Anterior cingulate cortex (tissue), 58 donors: ENCODE measurements around the gene STXBP4.

Experiments used
- DNase-seq, 58 donors: peaks; one replicate each; lab custom pipeline; 2025; lab: John Stamatoyannopoulos, UW

The STXBP4 gene

DNA sequence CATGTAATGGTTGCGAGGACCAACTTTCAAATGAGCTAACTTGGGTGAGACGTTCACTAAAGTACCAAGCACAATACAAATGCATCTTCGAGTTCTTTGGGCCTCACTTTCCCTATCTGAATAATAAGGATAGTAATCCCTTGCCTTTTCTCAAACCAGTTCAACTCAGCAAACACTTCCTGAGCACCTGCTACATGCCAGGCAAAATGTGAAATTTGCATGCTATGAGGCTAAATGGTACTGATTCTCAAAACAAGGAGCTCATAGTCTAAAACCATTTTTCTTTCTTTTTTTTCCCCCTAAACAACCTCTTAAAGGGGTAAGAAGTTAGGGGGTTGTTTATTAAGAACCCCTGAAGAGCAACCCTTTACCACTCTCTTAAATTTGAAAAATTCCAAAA is 194.8 kb downstream of the STXBP4 start:
- no peak for DNase-seq

DNA sequence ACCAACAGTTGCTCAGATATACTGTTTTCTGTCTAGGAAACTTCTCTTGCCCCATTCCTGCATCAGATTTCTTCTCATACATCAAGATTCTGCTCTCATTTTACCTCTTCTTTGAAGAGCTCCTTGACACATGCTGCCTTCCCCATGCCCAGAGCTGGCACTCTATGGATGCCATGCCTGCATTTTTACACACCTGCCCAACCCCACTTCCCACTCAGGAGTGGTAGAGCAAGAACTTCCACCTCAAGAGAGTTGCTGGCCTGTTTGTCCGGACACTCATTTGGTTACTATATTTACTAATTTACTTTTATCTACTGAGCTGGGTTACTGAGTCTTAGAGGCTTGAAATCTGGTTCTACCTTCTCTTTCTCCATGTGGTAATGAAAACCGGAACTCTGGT is 197.9 kb downstream of the STXBP4 start:
- DNase-seq = no peak

DNA sequence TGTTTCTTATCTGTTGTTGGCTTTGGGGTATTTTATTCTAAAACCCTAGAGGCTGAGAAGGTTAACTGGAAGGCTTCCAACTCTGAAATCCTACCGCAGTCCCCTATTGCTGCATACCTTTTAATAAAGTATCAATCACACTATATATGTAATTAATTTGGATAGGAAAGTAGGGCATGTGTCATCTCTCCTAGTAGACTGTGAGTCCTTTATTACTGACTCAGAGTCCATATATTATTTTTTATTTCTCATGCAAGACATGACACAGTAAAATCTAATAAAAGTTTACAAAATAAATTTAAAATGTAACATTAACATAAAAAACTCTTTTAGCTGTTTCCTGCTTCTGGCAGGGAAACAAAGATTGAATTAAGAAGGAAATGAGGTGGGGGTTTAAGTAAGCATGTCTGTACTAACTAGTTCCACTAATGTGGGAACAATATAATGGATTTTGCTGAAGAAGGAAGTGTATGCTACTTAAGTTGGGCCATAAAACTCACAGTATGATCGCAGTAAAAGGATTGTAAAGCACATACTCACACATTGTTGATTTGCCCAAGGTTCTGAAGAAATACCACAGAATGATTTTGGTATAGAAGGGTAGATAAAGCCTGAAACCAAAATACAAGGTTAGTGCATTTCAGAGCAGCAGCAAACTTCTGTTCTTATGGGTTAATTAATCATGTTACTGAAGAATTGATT is 198.6 kb downstream of the STXBP4 start:
- DNase-seq = no peak

DNA sequence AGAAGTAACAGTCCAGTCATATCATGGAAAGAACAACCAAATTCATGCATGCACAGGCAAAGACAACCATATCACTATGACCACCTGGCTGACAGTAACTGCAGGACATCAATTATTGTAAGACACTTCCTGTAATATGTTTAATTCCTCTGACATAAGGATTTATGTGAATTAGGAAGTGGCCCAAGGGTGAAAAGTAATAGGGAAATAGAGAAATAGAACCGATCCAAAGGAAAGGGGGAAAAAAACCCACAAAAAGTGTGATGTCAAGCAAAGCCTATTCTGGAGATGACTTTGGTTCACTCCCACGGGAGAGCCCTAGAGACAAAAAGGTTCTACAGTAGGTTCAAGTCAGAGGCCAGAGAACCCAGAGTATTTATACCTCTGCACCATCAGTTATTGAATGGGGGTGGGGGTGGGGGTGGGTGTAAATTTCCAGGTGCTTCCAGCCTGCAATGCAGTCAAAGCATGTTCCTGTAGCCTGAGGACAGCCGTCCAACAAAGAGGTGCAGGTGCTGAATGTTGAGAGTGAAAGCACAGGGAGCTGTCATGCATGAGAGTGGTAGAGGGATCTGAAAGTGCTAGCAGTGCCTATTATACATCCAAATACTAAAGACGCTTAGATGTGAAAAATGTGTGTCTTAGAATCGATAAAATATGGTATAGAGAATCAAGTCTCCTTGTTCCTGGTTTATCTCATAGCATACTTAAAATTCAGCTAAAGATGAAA is 200.6 kb downstream of the STXBP4 start:
- DNase-seq = no peak

DNA sequence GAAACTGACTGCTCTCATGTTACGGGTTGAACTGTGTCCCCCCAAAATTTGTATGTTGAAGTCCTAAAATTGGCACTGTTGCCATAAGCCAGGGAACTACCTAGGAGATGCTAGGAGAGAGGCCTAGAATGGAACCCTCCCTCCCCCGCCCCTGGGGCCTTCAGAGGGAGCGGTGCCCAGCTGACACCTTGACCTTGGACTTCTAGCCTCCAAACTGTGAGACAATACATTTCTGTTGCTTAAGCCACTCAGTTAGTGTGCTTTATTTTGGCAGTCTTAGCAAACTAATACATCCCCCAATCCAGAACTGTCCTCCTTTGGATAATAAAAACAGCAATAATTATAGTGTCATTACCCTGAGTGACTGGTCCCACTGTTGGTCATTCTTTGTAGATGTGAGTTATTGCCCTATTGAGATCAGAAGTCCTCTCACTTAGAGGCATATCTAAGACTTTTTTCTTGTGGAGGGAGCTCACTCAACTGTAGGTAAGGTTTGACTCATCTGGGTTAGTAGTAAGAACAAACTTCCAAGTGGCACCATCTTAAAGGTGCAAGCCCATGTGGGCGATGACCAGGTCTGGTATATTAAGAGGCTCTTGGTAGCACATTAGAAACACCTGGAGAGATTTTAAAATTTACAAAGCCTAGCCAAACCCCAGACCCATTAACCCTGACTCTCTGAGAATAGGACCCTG is 203.2 kb downstream of the STXBP4 start:
- no peak for DNase-seq

DNA sequence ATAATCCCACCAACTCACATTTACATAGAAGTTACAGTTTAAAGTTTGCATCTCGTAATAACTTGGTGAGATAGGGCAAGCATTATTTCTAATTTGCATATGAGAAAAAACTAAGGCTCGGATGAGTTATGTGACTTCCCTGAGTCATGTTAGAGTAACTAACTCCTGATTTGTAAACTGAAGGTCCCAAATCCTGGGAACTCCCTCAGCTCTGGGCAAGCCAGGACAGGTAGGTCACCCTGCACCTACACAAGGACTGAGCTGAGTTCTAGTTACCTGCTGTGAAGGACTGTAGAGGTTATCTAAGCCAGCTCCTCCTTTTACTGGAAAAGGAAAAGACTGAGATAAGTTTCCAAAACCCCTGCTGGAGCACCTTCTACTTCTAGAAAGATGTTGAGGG is 204.0 kb downstream of the STXBP4 start:
- no peak for DNase-seq

DNA sequence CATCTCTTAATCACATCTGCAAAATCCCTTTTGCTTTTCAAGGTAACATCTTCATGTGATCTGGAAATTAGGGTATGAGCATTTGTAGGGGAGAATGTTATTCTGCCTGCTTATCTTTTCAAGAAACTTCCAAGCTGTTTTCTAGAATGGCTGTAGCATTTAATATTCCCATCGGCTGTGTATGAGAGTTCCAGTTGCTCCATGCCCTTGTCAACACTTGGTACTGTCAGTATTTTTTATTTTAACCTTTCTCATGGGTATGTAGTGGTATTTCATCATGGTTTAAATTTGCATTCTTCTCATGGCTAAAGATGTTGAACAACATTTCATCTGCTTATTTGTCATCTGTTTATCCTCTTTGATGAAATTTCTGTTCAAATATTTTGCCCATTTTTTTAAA is 205.6 kb downstream of the STXBP4 start:
- DNase-seq = no peak

DNA sequence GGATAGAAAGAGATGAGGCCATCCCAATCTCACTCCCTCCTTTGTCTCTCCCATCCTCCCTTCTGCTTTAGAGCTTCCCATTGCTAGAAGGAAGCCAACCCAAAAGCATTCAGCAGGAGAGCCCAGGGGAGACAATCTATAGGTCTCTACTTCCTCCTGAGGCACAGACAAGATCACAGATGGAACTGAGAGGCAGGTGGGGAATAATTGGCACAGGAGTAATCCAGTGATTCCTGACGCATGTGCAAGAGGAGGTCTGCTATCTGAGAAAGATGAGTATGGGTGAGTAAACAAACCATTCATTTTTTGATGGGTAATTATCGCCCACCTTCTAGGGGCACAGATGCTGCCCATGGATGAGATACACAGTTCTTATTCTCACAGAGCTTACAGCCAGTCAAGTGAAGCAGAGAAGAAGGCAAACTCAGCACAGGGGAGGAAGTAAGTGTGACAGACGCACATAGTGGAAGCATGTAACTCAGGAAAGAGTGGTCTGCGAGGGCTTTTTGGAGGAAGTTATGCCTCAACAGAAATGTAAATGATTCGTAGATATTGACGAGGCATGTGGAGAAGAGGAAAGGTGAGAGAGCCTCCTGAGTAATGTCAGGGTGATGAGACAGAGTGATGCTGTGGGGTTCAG is 207.3 kb downstream of the STXBP4 start:
- DNase-seq = peak in 2 of 58 donors; percentile 0 to 7

DNA sequence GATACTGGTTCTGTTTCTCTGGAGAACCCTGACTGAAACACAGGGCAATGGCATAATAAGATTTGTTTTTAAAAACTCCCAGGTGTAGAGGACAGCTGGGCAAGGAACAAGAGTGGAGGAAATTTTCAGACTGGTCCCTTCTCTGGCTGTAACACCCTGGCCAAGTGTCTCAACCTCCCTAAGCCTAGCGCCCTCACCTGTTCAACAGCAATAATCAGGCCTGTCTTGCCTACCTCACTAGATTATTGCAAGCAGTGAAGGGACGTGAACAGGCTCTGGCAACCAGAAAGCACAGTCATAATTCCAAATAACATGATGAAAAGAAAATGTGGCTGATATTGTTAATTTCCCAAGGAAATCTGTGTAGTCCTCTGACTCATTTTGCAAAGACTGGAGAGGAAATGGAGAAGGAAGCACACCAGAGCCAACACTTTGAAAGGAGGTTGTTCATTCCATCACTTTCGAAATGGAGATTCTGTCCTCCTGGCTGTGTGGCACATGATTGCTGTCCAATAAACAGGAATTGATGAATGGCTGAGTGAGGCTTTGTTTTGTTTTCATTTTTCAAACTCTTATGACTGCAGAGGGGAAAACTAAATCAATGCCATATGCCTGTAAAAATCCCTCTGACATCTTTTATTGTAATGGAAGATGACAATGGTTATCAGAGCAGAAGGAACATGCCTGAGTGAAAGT is 208.7 kb downstream of the STXBP4 start:
- no peak for DNase-seq

DNA sequence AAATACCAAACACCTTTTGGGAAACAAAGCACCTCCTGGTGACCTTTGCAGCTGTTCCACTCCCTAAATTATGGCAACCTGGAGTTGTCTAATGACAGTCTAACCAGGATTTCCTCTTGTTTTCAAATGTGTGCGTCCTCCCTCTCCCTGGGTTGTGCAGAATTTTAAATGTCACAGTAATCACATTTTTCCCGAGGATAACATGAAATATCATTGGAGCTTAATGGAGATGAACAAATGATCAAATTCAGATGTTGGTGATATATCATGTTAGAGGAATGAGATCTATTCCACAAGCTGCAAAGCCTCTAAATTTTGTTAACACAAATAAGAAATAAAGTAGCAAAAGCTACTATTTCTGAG is 209.3 kb downstream of the STXBP4 start:
- no peak for DNase-seq

DNA sequence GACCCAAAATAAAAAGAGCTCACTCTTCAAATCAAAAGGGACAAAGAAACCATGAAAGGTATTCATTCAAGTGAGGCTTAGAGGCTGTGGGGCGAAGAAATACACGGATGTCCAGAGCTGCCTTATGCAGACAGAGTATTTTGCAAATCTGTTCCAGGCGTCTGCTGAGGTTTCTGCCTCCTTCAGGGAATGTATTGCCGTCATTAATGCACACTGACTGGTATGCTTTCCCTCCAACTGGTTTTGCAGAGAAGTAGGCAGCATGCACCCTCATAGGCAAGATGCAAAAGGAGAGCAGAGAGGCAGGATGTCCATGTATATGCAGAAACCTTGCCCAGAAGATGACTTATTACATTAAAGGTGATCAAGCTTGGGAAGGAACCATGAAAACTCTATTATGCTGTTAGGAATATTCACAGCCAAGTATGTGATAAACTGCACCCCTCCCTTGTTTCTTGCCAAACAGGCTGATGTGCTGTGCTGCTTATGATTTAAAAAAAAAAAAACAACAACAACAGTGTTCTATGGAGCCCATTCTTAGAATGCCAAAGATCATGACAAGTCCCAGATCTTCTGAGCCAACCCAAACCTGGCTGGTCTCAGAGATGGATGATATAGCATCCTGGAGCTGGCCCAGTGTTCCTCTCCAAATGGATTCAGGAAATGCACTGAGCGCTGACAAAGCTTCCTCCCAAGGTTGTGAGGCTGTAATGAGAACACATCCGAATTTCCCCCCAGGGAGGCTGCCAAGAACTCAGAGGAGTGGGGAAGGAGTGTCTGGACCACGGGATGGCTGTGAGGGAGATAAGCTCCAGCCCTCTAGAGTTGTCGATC is 218.6 kb downstream of the STXBP4 start:
- DNase-seq = no peak

DNA sequence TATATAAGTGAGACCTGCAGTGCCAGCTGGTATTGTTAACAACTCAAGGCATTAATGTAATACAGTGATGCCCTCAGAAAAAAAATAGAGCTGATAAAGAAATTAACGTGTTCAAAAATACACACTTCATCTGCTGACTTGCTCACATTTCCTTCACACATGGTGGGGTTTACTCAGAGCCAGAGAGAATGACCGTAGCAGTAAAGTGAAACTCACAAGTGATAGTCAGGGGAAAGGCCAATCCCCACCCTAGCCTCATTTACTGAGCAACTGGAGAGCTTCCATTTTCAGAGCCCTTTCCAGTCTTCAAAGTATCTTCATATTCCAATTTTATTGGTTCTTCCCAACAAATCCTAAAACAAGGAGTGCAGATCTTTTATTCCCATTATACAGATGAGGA is 222.2 kb downstream of the STXBP4 start:
- DNase-seq = no peak

DNA sequence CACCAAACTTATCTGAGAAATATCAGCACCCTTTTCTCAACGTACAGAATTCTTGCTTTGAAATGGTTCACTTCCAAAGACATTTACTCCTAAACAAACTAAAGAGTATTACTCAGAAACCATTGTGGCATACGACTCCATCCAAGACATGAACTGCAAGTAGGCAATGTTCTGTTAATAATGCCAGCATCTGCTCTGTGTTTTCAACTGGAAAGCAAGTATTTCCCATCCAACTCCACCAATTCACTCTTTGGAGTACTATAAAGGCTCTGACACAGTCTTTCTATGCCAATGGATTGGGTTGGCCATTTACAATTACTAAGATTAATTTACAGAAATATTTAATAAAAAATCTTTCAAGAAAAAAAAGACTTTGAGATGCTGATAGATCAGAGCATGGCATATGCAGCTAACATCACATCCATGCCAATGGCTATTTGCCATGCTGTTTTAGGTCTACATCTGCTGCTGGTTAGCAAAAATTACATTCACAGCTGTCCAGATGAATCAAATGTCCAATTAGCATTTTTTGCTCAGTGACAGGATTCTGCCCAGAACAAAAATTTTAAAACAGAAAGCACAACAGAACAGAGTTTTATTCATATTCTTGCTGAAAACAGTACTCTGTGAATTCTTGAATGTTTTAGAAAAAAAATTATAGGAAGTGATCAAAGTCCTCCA is 230.3 kb downstream of the STXBP4 start:
- DNase-seq = no peak

DNA sequence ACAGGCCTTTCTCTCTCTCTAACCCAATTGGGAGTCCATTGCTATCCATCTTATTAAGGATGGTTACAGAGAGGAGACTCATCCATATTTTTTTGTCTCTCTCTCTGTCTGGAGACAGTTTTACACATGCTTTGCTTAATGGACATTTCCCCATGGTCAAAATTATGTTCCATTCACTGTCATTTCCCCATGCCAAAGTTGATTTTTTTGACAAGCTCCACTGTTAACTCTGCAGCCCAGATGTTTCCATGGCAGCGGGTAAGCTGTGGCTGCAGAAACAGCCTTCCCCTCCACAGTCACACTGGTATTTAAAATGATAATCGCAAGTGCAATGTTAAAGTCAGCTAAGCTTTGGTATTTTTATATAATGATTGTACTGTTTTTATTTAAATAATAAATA is 232.3 kb downstream of the STXBP4 start:
- DNase-seq = no peak

DNA sequence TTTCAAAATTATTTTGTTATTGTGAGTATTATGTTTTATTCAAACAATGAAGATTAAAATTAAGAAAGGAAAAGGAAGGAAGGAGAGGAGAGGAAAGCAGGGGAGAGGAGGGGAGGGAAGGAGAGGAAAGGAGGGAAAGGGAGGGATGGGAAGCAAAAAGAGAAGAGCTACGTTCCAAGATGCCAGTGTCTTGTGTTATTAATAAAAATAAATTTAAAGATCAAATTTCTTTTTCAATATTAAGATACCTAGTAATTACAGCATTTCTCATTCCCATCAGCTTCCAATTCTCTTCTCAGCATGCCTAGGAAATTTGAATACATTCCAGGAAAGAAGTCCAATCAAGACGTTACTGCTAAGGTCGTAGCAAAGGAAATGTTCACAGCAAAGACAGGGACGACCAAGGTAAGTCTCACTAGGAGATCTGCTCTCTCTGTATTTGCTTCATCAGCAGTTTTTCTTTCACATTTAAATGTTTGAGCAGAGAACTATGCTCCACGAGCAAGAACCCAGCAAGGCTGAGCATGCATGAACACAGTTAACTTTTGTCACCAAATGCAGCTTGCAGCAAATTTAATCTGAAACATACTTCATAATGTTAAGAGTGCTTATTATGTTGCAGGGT is 232.9 kb downstream of the STXBP4 start:
- DNase-seq = no peak

DNA sequence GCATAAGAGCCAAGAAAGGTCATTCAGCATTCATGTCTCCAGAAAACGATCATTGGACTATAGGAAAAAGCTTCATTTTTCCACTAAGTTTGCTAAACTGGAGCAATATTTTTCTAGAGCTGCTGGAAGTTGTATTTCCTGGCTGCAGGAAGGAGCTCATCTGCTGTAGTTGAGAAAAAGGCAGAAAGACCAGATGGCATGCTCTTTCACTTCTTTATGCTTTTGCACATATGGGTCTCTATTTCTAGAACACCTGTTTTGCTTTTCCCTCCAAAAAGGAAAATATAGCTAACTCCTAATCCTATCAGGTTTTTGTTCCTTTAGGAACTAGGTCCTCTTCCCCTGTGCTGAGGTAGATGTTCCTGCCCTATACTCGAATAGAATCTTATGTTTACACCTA is 234.3 kb downstream of the STXBP4 start:
- no peak for DNase-seq

DNA sequence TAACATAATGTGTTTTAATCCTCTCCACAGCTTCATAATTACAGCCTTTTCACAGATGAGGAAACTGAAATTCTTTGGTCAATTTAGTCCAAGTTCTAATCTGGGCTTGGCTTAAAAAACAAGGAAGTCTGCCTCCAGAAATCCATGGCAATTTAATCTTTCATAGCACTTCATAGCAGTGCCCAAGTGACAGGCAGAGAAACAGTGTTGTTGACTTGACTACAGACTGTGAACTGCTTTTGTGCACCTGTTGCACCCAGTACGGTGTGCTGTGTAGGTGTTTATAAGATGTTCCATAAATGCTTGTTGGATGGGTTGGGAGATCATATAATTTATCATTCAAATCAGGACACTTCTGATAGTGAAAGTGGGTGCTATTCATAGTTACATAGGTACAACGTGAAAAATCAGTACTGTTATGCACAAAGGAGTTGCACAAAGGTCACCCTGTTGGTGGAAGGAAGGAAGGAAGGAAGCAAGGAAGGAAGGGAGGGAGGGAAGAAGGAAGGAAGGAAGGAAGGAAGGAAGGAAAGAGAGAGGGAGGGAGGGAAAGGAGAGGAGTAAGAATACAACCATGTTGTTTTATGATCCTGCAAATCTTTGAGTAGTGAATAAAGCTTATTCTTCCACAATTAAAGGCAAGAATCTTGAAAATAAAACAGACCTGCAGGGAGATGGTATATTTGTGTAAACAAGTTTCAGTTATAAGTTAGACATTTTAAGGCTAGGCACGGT is 239.7 kb downstream of the STXBP4 start:
- no peak for DNase-seq

DNA sequence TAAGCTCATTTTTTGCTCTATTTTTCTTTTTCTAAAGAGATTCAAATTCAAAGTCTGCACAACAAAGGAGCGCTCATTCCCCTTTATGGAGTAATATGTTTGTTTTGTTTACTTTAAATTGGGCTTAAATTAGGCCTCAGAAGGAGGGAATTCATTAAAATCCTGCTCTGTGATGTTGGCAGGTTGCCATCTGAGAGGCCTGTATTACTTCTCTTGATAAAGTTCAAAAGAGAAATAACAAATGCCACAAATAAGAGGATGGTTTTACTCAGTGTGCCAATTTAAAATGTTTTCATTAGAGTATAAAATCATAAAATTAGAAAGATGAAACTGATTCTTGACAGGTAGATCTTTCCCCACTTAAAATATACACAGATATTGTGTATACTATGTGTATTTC is 241.7 kb downstream of the STXBP4 start:
- peak in 2 of 58 donors; percentile 7 to 9 for DNase-seq
